Fibroblast of pulmonary artery (primary cell): ENCODE data around the gene CELF1.

Source experiments
- DNase-seq: peaks from one replicate; pipeline ENCODE4 v3.0.0-alpha.2; 2010; ENCODE audit warnings: low read depth
- H3K4me3 ChIP-seq: replicated peaks from 2 replicates; pipeline ENCODE4 v1.5.1; 2011; ENCODE audit warnings: low read depth, mild to moderate bottlenecking, control low read depth, low read length, moderate library complexity
- CTCF ChIP-seq: IDR thresholded peaks from 2 replicates; pipeline ENCODE4 v1.5.1; 2011; ENCODE audit warnings: mild to moderate bottlenecking, control low read depth, low read length, inconsistent platforms; ENCODE audit errors: missing control alignments

CELF1 gene

GRCh38 chr11:47518212-47518964 lies 34.5 kb downstream of the CELF1 start:
- DNase-seq: no peak
- TF ChIP-seq CTCF: no peak
- H3K4me3 ChIP-seq: no peak overlapping the region

GRCh38 chr11:47516984-47517853 lies 35.7 kb downstream of the CELF1 start:
- TF ChIP-seq CTCF: no peak
- DNase-seq: no peak

GRCh38 chr11:47516155-47516554 lies 36.8 kb downstream of the CELF1 start:
- DNase-seq: no peak
- no peak overlapping the region for H3K4me3 ChIP-seq
- no peak for TF ChIP-seq CTCF

More at GRCh38 chr11:47516984-47517853, 35.7 kb downstream of the CELF1 start:
- H3K4me3 ChIP-seq: no peak overlapping the region

- H3K4me3 ChIP-seq: no peak overlapping the region
- peak; percentile 81 for DNase-seq
- no peak for TF ChIP-seq CTCF
Measured at GRCh38 chr11:47514825-47515647, 37.9 kb downstream of the CELF1 start.

GRCh38 chr11:47512701-47513100 lies 40.2 kb downstream of the CELF1 start:
- no peak overlapping the region for H3K4me3 ChIP-seq
- no peak for TF ChIP-seq CTCF
- DNase-seq: no peak

GRCh38 chr11:47511917-47512316 lies 41.0 kb downstream of the CELF1 start:
- no peak for TF ChIP-seq CTCF
- no peak for DNase-seq

More at GRCh38 chr11:47511917-47512316, 41.0 kb downstream of the CELF1 start:
- H3K4me3 ChIP-seq: no peak overlapping the region
